GM21390 (cell line): ENCODE measurements around the gene ETV3.

Source experiments
- ATAC-seq: cut with Tn5 transposase; IDR thresholded peaks from one replicate; pipeline ENCODE4 v1.9.1; 2021; ENCODE audit not compliant: unreplicated experiment

The ETV3 gene

DNA sequence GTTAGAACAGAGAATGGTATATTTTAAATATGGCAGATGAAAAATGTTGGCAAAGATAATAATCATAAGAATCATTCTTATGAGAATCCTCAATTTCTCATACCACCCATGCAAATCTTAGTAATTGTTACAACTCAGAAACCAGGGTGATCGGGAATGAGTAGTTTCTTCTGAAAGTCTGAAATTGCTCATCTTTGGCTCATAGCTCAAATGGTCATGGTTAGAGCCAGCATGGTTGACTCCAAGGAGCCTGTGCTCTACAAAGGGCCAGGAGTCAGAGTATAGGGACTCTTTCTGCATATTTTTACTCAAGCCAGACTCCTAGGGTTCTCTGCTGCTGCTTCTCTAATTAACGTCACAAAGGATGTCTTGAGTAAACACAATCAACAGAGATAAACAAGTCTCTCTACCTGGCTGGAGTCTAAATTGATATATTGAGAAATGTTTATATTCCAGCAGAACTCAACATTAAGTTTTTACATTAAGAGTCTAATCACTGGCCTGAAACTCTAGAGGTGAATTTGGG, 1.9 kb upstream of the ETV3 start:
- no peak for ATAC-seq

DNA sequence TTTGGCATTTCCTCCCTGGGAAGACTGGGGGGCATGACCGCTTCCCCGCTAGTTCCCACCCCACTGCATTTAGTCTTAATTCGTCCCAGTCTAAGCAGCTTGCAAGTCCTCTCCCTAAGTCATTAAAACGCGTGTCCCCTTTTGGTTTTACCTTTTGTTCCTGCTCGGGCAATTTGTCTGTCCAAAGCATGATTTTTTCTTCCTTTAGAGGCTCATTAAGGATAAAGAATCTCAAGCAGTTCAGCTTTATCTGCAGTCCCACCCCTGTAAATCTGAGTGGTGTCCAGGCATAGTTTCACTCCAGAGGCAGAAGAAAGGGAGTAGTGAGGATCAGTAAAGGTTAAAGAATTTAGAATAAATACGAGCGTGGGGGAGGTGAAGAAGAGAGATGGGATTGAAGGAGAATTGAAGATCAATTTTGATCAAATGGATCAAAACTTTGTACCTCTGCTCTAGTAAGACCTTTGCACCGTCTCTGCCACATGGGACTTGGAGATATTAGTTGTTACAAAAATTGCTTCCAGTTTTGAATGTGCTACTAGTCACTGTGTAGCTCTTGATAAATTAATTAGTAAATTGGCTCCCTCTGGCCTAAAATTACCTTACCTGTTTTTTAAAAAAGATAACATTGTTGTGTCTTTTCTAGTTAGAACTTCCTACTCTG, 989 bp upstream of the ETV3 start:
- no peak for ATAC-seq

GRCh38 chr1:157137408-157138219, 581 bp downstream of the ETV3 start:
- no peak for ATAC-seq

GRCh38 chr1:157137046-157137407, 1.2 kb downstream of the ETV3 start:
- ATAC-seq: no peak

- no peak for ATAC-seq
Observed at GRCh38 chr1:157136133-157136532, 2.1 kb downstream of the ETV3 start.

- ATAC-seq: no peak
Observed at GRCh38 chr1:157135646-157136045, 2.5 kb downstream of the ETV3 start.

GRCh38 chr1:157135070-157135469, 3.1 kb downstream of the ETV3 start:
- ATAC-seq: no peak

DNA sequence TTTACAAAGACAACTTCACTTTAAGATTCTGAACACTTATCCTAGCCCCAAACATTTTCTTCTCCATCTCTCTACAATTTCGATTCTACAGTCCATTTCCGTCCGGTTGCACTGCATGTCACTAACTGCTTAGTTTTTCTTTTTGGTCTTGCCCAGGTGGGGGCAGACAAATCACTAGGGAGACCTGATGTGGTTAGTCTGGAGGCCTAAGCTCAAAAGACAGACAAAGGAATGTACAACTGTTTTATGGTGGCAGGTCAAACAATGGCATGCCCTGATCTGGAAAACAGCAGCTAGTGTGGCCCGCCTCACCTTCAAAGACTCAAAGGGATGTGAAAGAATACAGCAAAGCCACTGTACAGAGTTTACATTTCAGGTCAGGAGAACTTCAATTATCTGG, 3.8 kb downstream of the ETV3 start:
- no peak for ATAC-seq

GRCh38 chr1:157133426-157133825, 4.8 kb downstream of the ETV3 start:
- ATAC-seq: no peak

DNA sequence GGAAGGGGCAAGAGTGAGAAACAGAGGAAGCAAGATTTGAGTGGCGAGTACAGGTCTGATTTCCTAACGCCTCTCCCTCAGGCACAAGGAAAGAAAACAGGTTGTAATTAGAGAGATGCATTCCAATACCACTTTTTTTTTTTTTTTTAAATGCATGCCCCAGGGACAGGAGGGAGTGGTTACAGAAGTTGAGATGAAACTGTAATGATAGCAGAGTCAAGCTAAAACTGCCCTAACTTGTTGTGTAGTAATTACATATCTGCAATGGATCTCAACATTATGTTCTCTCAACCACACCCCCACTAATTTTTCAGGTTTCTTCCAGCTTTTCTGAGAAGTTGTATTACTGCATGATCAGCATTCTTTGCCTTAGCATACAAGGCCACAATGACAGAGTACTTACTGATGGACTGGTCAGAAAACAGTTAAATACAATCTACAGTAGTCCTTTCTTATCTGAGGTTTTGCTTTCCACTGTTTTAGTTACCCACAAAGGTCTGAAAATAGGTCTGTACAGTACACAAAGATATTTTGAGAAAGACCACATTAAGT, 5.5 kb downstream of the ETV3 start:
- ATAC-seq: no peak

GRCh38 chr1:157132111-157132510, 6.1 kb downstream of the ETV3 start:
- no peak for ATAC-seq

DNA sequence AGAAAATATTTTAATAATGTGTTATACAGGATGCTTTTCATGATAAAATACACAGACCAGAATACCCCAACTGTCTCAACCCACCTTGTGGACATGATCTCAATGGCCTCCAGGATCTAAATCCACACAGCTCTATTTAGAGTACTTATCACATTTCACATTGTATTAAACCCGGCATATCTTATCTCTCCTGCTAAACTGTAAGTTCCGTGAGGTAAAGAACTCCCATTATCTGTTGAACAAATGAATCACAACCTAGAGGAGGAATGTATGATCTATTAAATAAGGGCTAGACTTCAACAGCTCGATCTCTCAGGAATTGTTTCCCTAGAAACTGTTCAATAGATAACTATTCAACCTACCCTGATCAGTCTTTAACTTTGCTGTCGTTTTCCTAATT, 6.9 kb downstream of the ETV3 start:
- no peak for ATAC-seq

- no peak for ATAC-seq
Observed at GRCh38 chr1:157124855-157125254, 13.3 kb downstream of the ETV3 start.

DNA sequence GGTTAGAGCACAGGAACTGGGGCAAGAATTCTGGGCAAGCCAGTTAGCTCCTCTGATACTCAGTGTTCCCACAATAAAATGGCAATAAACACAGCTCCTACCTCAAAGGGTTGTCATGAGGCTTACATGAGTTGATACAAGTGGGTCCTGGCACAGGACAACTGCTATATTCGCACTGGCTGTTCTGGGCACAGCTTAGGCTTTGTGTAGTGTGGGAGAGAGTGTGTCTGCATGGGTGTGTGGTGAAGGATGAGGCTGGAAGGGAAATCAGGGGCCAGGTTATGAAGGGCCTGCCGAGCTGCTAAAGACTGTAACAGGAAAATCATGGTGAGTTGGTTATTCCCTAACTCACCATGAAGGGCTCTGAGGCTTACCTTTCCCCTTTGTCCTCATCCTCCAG, 18.7 kb downstream of the ETV3 start:
- no peak for ATAC-seq

DNA sequence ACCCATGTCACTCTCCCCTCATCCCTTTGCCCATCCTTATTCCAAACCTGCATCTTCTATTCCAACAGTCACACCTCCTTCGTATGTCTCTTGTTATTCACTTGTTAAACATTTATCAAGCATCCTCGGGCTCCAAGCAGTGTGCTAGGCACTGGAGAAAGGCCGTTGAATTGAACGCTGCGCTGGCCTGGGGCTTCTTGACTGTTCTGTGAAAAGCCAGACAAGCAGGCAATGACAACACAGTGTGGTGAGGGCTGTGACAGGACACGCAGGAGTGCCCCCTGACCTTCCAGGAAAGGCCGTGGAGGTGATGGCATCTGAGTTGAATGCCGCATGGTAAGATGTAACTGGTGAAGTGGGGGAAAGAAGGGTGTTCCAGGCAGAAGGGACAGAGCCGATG, 19.2 kb downstream of the ETV3 start:
- ATAC-seq: no peak

- no peak for ATAC-seq
Observed at GRCh38 chr1:157117527-157118057, 20.6 kb downstream of the ETV3 start.

GRCh38 chr1:157116737-157117103, 21.5 kb downstream of the ETV3 start:
- ATAC-seq: no peak

DNA sequence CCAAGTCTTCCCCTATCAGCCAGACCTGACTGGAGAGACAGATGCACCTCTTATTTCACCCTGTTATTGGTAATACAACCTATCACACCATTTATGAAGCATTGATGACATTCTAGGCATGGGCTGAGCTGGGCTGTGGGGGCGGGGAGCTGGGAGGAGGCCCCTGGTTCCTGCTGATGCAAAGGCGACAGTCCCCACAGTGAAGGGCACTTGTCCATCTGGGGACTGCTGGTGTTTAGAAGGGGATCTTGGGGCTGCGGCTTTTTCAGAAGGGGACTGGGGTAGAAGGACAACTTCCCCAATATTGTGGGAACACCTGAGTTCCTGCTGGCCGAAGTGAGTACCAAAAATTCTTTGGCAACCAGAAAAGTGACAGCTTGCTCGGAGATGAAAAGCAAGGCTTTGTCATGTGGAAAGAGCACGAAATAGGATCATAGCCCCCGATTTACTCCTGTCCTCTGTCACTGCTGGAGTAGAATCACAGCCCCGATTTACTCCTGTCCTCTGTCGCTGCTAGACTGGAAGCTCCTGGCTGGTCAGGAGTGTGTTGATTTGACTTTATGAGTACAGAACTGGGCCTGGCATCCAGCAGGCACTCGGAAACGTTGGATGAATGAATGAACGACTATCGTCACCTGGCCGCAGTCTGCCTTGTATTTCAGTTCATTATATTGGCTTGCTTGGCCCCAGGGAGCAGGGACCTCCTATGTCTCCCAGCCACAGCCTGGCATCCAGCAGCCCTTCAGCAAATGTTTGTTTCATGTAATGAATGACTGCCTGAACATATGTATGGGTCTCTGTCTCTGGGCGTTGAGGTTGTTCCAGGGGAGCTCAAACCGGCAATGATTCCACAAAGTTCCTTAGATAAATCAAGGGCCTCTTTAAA, 22.1 kb downstream of the ETV3 start:
- no peak for ATAC-seq

- no peak for ATAC-seq
Observed at GRCh38 chr1:157115429-157115838, 22.8 kb downstream of the ETV3 start.

GRCh38 chr1:157114183-157115121, 23.7 kb downstream of the ETV3 start:
- ATAC-seq: no peak
